Stomach (tissue), 4 donors: ENCODE data around the gene IPO9.

Experiments used
- EP300 ChIP-seq: sonication (generic); formaldehyde crosslinking; IDR thresholded peaks from one replicate; pipeline ENCODE4 v1.6.1; 2017; ENCODE audit warnings: antibody characterized with exemption
- POLR2A ChIP-seq, 4 donors: fragments of 450-650 bp; IDR thresholded peaks; one replicate each; pipeline ENCODE4 v1.6.1; 2016; ENCODE audit warnings: antibody characterized with exemption in 4 of 4, control low read depth in 2 of 4, mild to moderate bottlenecking in 1 of 4, moderate library complexity in 1 of 4
- POLR2AphosphoS5 ChIP-seq, 3 donors: sonication (generic); formaldehyde crosslinking; IDR thresholded peaks; one replicate each; pipeline ENCODE4 v1.6.1; 2016; ENCODE audit warnings: antibody characterized with exemption in 3 of 3

DNA sequence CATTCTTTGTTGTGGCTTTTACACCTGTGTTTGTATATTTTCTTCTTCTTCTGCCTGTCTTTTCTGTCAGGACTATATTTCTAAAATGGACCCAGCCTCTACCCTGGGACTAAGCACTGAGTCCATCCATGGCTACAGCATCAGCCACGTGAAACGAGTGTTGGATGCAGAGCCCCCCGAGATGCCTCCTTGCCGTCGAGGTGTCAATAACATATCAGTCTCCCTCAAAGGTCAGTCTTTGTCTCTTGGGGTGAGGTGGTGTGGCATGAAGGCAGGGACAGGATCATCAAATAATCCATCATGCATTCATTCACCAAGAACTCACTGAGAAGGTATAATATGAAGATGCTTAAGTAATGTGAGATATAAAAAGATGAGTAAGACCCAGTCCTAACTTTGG lies 19.1 kb upstream of the IPO9 start:
- no peak for TF ChIP-seq EP300
- no peak for TF ChIP-seq POLR2A (IDR thresholded peaks at IDR 0.05)
- TF ChIP-seq POLR2AphosphoS5 (IDR thresholded peaks at IDR 0.05): no peak
